ENCODE measurements around the gene TBC1D10A.

Gene TBC1D10A

DNA sequence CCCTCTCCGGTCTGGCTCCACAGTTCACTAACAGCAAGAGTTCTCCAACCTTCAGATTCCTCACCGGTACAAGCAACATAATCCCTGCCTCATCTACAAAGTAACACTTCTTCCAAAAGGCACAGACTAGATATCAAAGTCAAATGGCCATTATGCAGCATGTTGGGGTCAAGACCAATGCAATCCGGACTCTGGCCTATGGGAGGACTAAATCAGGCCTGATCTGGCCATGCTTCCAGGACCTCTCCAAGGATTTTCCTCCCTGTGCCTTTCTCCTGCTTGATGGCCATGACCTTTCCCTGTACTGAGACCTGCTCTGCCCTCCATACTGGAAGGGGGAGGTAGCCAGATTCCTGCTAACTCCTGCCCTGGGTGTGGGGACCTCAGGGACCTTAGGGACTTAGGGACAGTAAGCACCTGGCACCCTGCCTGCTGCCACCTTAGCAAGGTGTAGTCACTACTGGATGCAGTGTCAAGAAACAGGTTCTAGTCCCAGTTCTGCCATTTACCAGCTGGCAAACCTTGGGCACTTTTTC lies 6.7 kb downstream of the TBC1D10A start:
- DNase-seq (ENCODE audit: low read depth in 3 of 3) = no peak

DNA sequence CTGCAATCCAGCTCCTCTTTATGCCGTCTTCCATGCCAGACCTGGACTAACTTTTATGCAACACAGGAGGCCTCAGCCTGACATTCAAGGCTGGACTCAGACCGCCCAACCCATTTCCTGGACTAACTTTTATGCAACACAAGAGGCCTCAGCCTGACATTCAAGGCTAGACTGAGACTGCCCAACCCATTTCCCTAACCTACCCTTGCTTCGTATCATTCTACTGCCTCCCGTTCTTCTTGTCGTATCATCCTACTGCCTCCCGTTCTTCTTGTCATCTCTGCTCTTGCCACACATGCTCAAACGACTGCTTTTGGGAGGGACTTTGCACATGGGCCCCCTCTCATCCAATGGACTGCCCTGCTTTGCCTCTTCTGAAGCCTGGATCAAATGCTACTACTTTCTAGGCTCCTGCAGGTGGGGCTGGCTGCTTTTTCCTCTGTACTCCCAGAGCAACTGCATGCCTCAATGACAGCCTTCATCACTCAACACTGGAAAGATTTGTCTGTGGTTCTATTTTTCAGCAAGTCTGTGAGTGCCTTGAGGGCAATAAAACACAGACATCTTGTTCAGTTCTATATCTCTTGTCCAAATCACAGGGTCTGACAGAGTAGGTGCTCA lies 7.8 kb downstream of the TBC1D10A start:
- DNase-seq (ENCODE audit: low read depth in 3 of 3) = no peak

DNA sequence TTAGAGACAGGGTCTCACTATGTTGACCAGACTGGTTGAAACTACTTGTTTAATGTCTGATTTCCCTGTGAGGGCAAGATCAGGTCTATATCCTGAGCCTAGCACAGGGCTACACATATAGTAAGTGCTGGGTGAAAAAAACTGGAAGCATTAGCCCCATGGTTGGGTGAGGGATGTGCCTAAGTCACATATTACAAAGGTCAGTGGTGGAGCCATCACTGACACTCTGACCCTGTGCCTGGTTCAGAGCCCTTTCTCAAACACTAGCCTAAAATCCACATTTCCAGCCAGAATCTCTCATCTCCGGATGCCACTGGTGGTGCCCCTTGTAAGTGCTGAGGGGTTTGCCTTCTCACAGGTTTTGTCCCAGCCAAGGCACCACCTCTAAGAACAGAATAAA lies 9.0 kb downstream of the TBC1D10A start:
- DNase-seq (ENCODE audit: low read depth in 3 of 3) = no peak

DNA sequence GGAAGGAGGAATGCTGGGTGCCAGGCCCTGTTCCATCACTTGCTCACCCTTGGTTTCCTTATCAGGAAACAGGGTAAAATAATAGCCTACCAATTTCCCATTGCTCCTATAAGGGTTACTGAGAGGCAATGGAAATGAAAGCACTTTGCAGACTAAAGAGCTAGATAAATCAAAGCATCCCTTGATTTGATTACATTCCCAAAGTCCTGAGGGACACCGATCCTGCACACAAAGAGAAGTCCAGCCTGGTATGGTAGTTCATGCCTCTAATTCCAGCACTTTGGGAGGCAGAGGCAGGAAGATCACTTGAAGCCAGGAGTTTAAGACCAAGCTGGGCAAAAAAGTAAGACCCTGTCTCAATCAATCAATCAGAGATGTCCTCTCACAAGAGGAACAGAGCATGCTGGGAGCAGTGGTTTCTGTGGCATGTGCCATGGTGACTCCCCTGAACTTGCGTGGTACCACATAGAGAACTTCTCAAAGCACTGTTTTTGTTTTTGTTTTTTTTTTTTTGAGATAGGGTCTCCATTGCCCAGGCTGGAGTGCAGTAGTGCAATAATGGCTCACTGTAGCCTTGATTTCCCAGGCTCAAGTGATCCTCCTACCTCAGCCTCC lies 10.7 kb downstream of the TBC1D10A start:
- DNase-seq (ENCODE audit: low read depth in 3 of 3) = no peak

DNA sequence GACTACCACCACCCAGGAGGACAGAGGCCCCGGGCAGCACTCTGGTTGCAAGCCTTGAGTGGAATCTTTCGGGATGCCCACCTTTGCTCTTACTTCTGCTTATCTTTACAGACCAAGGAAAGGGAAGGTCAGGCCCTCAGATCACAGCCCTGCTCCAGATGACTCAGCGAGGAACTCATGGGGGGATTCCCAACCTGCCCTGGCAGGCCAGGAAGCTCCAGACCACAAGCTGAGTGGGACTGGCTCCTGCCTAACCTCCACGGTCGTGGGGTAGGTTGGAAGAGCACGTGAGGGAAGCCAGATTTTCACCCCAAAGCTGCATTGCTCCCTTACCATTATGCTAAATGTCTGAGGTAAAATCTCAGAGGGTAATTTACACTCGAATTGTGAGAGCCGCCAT lies 11.8 kb downstream of the TBC1D10A start:
- DNase-seq (ENCODE audit: low read depth in 3 of 3) = peak in 2 of 3 experiments; percentile 22 to 32

DNA sequence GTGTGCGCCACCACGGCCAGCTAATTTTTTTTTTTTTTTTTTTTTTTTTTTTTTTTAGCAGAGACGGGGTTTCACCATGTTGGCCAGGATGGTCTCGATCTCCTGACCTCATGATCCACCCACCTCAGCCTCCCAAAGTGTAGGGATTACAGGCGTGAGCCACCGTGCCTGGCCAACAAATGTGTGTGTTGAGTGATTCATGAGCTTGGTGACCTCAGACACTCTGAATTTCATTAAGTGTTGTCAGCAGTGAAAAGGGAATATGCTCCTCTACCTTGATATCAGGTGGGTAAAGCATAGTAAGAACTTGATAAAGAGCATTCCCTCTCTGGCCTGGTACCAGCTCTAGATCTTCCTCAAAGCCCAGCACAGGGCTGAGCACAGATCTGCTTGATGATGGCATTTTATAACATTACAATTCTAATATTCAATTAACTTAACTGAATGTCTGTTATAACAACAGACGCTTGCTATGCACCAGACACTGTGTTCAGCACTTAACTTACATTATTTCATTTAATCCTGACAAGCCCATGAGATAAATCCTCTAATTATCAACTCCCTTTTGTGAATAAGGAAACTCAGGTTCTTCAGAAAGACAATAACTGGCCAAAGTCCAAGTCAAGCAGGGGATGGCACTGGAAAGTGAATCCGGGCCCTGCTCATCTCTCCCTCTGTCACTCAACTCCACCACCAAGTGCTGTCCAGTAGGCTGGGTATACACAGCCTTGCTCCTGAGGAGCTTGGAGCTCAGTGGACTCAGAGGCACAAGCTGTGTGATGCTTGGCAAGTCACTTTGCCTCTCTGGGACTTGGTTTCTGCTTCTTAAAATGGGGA lies 13.0 kb downstream of the TBC1D10A start:
- DNase-seq (ENCODE audit: low read depth in 3 of 3) = no peak

DNA sequence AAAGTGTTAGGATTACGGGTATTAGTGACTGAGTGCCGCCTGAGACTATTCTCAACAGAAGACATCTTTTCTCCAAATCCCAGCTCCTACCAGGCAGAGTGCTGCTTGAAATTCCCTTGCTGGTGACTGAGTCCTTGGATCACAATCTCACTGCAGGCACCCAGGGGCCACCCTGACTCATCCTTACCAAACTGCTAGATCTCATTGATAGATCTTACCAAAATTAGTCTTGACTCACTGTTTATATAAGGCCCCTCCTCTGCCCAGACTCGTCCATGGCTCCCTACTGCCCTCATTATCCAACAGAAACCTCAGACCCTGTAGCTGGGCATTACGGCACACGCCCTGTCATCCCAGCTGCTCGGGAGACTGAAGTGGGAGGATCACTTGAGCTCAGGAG lies 14.7 kb downstream of the TBC1D10A start:
- DNase-seq (ENCODE audit: low read depth in 3 of 3) = no peak

DNA sequence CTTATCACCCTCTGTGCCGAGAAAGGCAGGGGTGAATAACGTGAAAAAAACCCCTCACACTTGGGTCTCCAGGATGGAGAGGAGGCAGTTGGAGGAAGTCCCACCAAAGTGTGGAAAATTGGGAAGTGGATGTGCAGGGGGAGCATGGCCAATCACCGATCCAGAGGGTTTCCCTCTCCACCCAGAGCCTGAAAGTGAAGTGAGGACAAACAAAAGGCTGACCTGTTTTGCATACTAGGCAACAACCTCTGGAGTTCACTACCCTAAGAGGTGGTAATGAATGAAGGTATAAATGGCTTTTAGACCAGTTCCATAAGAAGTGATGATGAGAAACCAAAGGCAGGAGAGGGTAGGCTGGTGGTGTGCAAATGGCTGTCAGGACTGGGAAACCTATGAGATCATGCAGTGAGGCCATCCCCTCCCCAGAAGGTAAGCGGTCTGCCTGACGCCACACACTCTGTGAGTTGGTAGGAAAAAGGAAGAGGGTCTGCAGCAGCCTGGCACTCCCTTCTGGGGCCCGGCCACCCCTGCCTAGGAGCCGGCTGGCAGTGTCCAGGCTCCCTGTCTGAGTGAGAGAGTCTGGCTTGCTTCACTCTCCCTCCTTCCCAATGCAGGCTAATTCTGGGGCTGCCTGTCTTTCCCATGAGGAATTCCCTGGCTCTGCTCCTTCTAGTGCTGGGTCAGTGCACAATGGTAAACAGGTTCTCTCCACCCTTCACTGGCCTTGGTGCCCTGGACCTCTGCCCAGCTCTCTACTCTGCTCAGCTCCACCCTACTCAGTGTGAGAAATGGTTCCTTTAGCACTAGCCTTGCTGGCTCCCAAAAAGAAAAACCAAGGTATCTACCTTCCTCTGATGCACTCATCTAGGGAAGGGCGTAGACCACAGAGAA lies 15.6 kb downstream of the TBC1D10A start:
- no peak for DNase-seq (ENCODE audit: low read depth in 3 of 3)

DNA sequence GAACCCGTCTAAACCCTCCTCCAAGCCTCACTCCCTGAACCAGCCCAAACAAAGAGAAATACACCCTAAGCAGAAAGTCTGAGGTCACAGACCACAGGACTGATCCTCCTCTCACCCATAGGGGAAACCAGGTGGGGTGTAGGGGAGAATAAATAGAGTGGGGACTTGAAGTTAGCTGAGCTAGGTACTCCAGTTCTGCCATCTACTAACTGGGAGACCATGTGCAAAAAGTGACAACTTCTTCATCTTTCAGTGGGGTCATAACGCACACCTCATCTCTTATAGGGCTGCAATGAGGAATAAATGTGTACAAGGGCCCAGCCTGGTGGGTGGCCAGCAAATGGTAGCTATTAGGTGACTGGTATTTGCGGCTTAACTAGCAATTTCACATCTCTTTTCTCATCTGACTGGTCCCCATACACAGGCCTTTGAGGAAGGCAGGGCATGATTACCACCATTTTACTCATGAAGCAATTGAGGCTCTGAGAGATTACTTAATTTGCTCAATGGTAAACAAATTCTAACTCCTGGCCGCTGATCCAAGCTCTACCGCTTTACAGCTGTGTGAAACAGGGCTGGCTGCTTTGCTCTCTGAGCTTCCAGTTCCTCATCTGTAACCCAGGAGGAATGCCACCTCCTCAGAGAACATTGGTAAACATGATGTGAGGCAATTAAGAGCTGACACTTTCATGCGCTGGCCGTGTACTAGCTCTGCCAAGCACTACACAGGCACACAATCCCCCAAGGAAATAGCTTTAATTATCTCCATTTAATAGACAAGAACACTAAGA lies 16.6 kb downstream of the TBC1D10A start:
- DNase-seq (ENCODE audit: low read depth in 3 of 3) = no peak

DNA sequence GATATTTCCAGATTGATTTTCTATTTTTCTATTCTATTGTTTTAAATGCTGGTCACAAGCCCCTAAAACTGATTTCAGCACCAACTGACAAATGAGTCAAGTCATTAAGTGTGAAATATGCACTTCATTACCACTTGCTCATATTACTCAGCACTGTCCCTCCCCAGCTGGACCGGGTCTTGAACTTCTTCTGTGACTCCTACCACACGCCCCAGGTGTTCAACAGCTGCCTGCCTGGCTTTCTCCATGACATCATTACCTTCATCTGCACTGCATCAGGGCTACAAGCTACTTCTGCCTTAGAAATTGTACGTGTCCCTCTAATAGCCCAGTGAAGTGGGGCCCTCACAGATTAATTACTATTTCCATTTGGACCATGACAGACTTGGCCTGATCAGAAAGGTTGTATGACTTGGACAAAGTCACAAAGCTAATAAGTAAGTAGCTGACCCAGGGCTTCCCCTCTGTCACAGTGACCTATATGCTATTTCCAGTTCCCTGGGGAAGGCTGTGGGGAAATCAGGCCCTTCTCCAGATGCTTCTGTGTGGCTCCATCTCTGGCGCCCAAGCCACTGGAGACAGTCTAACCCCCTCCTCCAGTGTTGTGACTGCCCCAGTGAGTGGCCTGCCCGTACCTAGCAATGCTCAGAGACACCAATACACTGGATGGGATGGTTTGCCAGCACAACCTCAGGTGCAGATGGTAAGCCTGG lies 18.1 kb downstream of the TBC1D10A start:
- DNase-seq (ENCODE audit: low read depth in 3 of 3) = no peak

DNA sequence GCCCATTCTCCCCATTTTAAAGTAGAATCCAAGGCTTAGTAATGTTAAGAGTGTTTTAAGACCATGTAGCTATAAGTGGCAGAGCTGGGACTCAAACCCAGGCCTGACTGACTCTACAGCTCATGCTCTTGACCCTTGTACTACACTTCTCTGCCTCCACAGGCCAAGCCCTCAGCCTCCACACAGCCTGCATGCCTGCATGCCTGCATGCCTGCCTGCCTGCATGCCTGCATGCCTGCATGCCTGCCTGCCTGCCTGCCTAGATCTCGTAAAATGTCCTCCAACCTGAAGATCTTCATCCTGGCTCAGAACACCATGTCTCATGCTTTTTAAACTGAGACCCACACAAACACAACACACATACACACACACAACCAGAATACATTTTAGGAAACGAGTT lies 18.6 kb downstream of the TBC1D10A start:
- DNase-seq (ENCODE audit: low read depth in 3 of 3) = no peak

DNA sequence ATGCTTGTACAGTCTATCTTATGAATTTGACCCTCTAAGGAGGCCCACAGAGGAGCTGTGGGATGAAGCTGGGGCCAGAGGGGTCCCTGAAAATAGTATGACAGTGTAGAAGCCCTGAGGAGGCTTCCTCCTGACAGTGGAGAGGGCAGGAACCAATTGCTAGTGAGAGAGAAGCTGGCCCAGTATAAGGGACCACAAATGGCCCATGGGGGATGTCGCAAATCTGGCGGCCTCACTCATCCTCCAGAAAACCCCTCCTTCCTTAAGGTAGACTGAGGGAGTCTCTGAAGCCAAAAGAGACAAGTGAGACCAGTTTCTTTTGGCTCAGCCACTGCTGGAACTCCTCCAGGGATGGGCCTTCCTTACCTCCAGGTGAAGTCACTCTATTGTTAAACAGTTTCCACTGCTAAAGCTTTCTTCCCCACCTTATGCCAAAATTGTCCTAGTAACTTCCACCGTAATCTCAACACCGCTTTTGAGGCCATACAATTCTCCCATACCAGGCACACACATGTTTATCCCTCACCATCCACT lies 19.6 kb downstream of the TBC1D10A start:
- DNase-seq (ENCODE audit: low read depth in 3 of 3) = no peak

DNA sequence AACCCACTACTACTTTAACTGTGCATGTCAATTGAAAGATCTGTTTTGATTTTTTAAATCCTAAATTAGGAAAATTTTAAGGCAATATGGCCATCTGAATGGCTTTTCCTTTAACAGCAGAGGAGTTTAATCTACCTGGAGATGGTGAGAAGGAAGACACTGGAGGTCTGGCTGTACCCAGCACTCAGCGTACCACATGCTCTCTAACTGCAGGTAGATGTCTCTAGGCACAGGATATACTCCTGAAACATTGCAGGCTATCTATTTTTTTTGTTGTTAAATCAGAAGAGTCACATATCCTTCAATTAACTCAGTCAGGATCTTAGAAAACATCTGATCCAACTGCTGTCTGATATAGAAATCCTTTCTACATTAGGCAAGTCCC lies 20.1 kb downstream of the TBC1D10A start:
- no peak for DNase-seq (ENCODE audit: low read depth in 3 of 3)

DNA sequence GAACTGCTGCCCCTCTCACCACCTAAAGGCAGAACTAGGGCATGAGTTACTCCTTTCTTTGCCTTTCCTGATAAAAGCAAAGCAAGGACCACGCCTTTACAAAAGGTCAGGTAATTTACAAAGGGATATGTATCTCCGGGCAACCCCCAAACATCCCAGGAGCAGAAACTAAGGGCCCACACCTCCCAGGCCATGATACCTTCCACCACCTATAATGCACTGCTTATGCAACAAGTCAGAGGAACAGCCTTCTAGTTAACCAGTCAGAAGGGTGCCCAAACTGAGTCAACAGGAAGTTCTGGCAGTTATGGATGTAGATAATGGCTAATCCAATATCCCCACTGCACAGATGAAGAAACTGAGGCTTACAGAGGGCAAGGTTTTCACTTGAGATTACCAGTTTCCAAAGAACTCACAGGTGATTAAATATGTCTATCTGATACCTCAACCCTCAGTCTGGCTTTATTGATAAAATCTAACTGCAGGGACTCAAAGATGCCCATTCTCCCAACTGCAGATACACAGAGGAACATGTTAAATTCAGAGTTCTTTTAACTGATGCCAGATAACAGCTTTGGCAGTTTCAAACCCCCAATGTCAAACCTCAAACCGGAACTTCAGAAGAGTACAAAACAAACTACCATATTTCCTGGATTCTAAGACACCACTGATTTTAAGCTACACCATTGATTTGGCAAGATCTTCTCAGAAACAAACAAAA lies 20.7 kb downstream of the TBC1D10A start:
- DNase-seq (ENCODE audit: low read depth in 3 of 3) = no peak

DNA sequence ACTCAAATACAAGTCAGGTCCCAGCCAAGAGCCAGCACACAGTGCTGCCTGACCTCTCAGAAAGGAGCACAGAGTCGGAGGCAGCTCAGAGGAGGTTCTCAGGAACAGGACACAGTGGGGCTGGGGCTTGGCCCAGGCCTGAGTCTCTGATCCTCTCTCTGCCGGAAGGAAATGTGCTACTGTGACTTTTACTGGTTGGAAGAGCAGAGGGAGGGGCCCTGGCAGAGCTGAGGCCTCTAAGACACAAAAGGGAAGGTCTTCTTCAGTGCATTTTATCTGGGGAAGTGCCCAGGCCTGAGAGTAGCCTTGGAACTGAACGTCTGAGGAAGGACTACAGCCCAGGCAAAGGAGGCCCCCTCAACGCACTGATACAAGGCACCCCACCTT lies 21.2 kb downstream of the TBC1D10A start:
- DNase-seq (ENCODE audit: low read depth in 3 of 3) = no peak

DNA sequence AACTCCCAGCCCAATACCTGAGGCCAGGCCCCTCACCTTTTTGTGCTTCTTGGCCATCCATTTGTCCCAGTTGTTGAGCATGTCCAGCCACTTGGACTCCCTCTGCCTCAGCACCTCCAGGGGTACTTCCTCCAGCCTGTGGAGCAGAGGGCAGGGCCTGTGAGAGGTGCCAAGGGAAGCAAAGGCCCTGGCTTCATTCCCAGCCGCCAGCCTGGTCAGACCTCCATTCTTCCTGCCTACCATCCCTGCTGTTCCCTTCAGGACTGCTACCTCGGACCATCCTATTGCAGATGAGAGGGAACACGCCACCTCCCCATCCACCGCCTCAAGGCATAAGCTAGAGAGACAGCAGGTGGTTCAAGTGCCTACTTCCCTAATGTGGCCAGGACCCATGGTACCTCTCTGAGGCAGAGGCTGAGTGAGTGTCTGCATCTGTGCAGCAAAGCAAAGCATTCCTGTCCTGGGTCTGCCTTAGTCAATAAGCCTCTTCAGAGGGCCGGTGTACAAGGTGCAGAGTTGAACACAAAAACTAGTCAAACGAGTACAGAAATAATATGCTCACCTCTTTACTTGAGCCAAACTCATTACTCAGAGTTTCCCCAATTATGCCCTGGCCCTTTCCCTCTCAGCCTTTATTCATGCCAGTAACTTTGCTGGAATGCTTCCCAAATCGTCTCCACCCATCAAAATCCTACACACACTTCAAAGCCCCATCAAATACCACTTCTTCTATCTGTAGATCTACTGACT lies 22.1 kb downstream of the TBC1D10A start:
- DNase-seq (ENCODE audit: low read depth in 3 of 3) = no peak

DNA sequence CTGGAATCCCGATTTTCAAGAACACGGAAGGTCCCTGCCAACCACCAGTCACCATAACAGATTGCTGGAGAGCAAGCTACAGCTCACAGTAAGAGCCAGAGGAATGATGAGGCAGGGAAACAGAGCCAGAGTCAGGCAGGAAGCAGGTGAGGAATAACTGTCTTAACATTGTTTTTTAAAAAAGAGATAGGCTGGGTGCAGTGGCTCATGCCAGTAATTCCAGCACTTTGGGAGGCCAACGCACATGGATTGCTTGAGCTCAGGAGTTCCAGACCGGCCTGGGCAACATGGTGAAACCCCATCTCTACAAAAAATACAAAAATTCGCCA lies 24.0 kb downstream of the TBC1D10A start:
- no peak for DNase-seq (ENCODE audit: low read depth in 3 of 3)

DNA sequence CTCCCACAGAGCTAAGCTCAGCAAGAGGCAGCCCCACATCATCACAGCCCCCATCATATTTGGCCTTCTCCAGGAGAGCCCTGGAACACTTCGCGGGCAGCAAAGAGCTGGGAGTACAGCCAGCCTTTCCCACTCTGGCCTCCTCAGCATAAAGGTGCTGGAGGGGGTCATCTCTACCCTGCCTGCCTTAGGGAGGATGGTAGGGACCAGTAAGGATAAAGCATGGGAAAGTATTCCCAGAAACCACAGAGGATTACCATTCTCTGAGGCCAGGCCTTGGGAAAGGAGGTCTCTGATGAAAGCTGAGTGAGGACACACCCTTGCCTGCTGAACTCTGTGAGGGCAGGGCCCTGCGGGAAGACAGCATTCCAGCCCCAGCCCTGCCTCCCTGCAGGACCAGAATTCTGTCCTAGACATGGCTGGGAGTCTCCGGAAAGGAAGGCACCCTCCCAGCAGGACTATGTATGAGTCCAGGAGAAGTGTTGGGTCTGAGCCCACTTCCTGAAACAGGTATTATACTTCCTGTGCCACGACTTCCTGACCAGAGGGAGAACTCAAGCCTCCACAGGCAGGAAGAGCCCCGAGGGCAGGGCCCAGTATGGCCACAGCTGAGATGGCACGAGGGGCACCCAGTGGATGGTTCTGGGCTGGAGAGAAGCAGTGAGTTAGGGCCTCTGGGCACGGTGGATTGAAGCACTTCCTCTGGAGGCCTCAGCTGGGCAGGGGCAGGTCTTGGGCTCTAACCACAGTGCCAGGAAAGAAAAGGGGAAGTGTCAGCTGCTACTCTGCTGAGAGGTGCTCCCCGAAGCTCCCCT lies 24.5 kb downstream of the TBC1D10A start:
- DNase-seq (ENCODE audit: low read depth in 3 of 3) = no peak
